DND-41 (cell line): ENCODE data around the gene DRAM1.

Source experiments
- ATAC-seq: fragments of 200-7000 bp; cut with Tn5 transposase; 3 replicates; pipeline ENCODE4 v1.9.1; 2021; ENCODE audit warnings: low read depth; ENCODE audit not compliant: insufficient read depth
- DNase-seq: peaks from one replicate; pipeline ENCODE4 v3.0.0-alpha.2; 2020
- H2AFZ ChIP-seq: 2 replicates; pipeline ENCODE4 v1.6.0; 2012; ENCODE audit warnings: low read depth, low read length
- H3K27ac ChIP-seq: 2 replicates; pipeline ENCODE4 v1.5.1; 2012; ENCODE audit warnings: low read length, inconsistent platforms
- H3K27me3 ChIP-seq: fragments of 200-600 bp; sonication (generic); 2 replicates; pipeline ENCODE4 v1.6.0; 2012; ENCODE audit warnings: low read length, mild to moderate bottlenecking, inconsistent platforms; ENCODE audit not compliant: insufficient read depth, poor library complexity
- H3K36me3 ChIP-seq: 2 replicates; pipeline ENCODE4 v1.5.1; 2012; ENCODE audit warnings: low read length, inconsistent platforms; ENCODE audit not compliant: insufficient read depth
- H3K4me1 ChIP-seq: 2 replicates; pipeline ENCODE4 v1.5.1; 2012; ENCODE audit warnings: mild to moderate bottlenecking, low read length; ENCODE audit not compliant: insufficient read depth
- H3K4me2 ChIP-seq: 2 replicates; pipeline ENCODE4 v1.6.0; 2012; ENCODE audit warnings: mild to moderate bottlenecking, moderate library complexity, low read length, inconsistent platforms; ENCODE audit not compliant: insufficient read depth
- H3K4me3 ChIP-seq, 2 experiments: fragments of 200-600 bp in 1 of 2; shearing (Covaris generic) in 1 of 2; 2 replicates each; pipeline ENCODE4 v1.5.1; 2012 to 2016; ENCODE audit warnings: inconsistent platforms in 2 of 2, low read length in 2 of 2, mild to moderate bottlenecking in 2 of 2, low read depth in 1 of 2, moderate library complexity in 1 of 2
- H3K79me2 ChIP-seq: 2 replicates; pipeline ENCODE4 v1.6.0; 2012; ENCODE audit warnings: low read length, inconsistent platforms; ENCODE audit not compliant: insufficient read depth
- H3K9ac ChIP-seq: 2 replicates; pipeline ENCODE4 v1.6.0; 2012; ENCODE audit warnings: low read depth, mild to moderate bottlenecking, inconsistent platforms, low read length, moderate library complexity
- H3K9me3 ChIP-seq: 2 replicates; pipeline ENCODE4 v1.5.1; 2012; ENCODE audit warnings: low read length, moderate library complexity, mild to moderate bottlenecking, inconsistent platforms; ENCODE audit not compliant: insufficient read depth, severe bottlenecking
- H4K20me1 ChIP-seq: 2 replicates; pipeline ENCODE4 v1.6.0; 2012; ENCODE audit warnings: low read length; ENCODE audit not compliant: insufficient read depth
- EZH2 ChIP-seq: IDR thresholded peaks from 3 replicates; pipeline ENCODE4 v1.6.1; 2012; ENCODE audit warnings: borderline replicate concordance, low read depth, mild to moderate bottlenecking, moderate library complexity, low read length, inconsistent platforms; ENCODE audit not compliant: severe bottlenecking
- TF ChIP-seq, protein P1 (sequence below): IDR thresholded peaks from 2 replicates; pipeline ENCODE4 v1.5.1; 2012; ENCODE audit warnings: borderline replicate concordance, low read length, moderate library complexity, mild to moderate bottlenecking; ENCODE audit not compliant: poor library complexity, severe bottlenecking; ENCODE audit errors: extremely low read depth

DRAM1 gene

GRCh38 chr12:101839324-101840283, 37.8 kb upstream of the DRAM1 start:
- H3K79me2 ChIP-seq = no peaks in the 10 kb centered on the region
- no peaks in the 10 kb centered on the region for H3K36me3 ChIP-seq
- H3K9me3 ChIP-seq = no peaks in the 10 kb centered on the region
- no peak for TF ChIP-seq EZH2
- TF ChIP-seq, protein P1, sequence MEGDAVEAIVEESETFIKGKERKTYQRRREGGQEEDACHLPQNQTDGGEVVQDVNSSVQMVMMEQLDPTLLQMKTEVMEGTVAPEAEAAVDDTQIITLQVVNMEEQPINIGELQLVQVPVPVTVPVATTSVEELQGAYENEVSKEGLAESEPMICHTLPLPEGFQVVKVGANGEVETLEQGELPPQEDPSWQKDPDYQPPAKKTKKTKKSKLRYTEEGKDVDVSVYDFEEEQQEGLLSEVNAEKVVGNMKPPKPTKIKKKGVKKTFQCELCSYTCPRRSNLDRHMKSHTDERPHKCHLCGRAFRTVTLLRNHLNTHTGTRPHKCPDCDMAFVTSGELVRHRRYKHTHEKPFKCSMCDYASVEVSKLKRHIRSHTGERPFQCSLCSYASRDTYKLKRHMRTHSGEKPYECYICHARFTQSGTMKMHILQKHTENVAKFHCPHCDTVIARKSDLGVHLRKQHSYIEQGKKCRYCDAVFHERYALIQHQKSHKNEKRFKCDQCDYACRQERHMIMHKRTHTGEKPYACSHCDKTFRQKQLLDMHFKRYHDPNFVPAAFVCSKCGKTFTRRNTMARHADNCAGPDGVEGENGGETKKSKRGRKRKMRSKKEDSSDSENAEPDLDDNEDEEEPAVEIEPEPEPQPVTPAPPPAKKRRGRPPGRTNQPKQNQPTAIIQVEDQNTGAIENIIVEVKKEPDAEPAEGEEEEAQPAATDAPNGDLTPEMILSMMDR = peak; percentile 93
- peak; percentile 77 for ATAC-seq
- peak overlapping the region; percentile 79 for H3K27ac ChIP-seq
- peak; percentile 78 for DNase-seq
- H3K4me1 ChIP-seq = peaks cover 18% of the 10 kb centered on the region
- no peaks in the 10 kb centered on the region for H3K27me3 ChIP-seq
- no peaks in the 10 kb centered on the region for H4K20me1 ChIP-seq
- peak overlapping the region; percentile 57; the same call in 1 of the 2 replicates for H3K4me2 ChIP-seq
- peak overlapping the region; percentile 2; the same call in 1 of the 2 replicates for H3K9ac ChIP-seq
- H2AFZ ChIP-seq = peak overlapping the region; percentile 40; the same call in 1 of the 2 replicates
- H3K4me3 ChIP-seq = no peak overlapping the region

- peaks cover 18% of the 10 kb centered on the region for H3K4me1 ChIP-seq
- H4K20me1 ChIP-seq = no peaks in the 10 kb centered on the region
- H3K9ac ChIP-seq = no peak overlapping the region
- no peak for DNase-seq
- no peak for ATAC-seq
- TF ChIP-seq, protein P1 = no peak
- TF ChIP-seq EZH2 = no peak
- no peaks in the 10 kb centered on the region for H3K79me2 ChIP-seq
- H3K4me2 ChIP-seq = no peak overlapping the region
- H3K27me3 ChIP-seq = no peaks in the 10 kb centered on the region
- H2AFZ ChIP-seq = no peak overlapping the region
- H3K27ac ChIP-seq = no peak overlapping the region
- H3K4me3 ChIP-seq = no peak overlapping the region
- H3K9me3 ChIP-seq = no peaks in the 10 kb centered on the region
- H3K36me3 ChIP-seq = no peaks in the 10 kb centered on the region
Observed at GRCh38 chr12:101841069-101841468, 36.3 kb upstream of the DRAM1 start.

DNA sequence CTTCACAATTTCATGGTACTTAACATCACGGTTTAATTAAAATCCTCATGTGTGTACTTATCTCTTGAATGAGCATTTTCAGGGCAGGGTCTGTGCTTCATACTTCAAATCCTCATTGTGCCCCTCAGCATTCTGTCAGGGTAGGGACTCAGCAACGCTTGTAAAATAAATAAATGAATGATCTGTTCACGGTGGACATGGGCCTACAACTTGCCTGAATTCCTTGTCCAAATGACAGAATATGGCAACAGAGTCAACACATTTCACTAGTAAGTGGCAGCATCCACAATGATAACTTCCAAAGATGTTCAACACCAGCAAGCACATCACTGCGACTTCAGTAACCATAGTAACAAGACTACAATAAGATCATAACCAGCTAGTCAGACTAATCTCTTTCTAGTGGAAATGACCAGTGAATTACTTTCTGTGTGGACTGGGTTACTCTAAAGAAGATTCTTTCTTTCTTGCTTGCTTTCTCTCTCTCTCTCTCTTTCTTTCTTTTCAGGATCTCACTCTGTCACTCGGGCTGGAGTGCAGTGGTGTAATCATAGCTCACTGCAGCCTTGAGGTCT, 32.2 kb upstream of the DRAM1 start:
- H3K9ac ChIP-seq = no peak overlapping the region

More for the DNA sequence above, 32.2 kb upstream of the DRAM1 start:
- TF ChIP-seq EZH2 = no peak
- TF ChIP-seq, protein P1 = no peak
- Histone ChIP-seq H4K20me1 (no peaks in the 10 kb centered on the region), H3K36me3 (no peaks in the 10 kb centered on the region), H2AFZ (no peak overlapping the region), H3K4me1 (no peaks in the 10 kb centered on the region), H3K4me2 (no peak overlapping the region), H3K27me3 (no peaks in the 10 kb centered on the region), H3K4me3 (no peak overlapping the region), H3K9me3 (no peaks in the 10 kb centered on the region), H3K79me2 (no peaks in the 10 kb centered on the region), H3K27ac (no peak overlapping the region)
- no peak for DNase-seq
- ATAC-seq = no peak
